ENCODE data around the gene GRB10.
"Not testable (repeated sequence)": the region's sequence is repeated elsewhere in the genome, so short reads cannot be mapped to it uniquely, and the experiment has no call there.

GRB10 gene

DNA sequence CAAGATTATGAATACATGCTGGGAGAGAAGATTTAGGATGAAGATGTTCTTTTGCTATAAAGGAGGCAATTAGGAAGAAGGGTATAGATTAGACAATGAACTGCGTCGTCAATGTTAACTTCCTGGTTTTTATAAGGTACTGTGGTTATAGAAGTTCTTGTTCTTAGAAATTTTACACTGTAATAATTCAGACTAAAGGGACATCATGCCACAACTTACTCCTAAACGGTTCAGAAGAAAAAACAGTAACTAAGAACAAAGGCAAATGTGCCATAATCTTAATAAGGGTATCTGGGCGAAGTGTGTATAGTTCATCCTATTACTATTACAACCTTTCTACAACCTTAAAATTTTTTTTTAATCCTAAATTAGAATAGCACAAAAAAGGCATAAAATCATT, 186.2 kb downstream of the GRB10 start:
- DNase-seq = no peak

- no peak for DNase-seq
These were observed 187.1 kb downstream of the GRB10 start for GRCh38 chr7:50595491-50596102.

DNA sequence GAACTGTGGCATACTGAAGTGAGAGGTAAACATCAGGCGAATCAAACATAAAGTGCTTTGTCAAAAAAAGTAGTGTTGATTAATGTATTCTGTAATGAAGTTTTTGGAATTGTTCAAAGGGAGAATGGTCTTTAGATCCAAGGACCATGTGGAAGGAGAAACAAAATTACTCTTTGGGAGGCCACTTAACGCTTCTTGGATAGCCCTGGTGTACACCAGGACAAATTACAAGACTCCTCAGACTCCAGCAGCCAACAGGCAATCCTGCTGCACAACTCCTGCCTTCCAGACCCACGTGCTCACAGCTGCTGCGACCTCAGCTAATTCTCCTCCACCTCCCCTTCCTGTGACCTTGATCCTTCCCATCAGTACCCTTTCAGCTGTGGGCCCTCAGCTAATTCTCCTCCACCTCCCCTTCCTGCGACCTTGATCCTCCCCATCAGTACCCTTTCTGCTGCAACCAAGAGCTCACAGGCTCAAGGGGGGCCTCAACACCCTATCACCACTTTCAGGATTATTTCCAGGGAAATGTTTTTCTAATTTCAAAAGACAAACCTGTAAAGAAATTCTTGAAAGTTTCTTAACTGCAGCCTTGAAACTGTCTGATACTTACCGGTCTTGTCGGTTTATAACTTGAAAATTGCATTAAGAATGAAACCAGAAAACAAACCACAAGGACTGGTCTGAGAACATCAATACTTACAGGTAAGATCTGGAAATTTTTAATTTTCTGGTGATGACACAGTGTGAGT, 187.8 kb downstream of the GRB10 start:
- DNase-seq = no peak

GRCh38 chr7:50594136-50594535, 188.6 kb downstream of the GRB10 start:
- DNase-seq = no peak

DNA sequence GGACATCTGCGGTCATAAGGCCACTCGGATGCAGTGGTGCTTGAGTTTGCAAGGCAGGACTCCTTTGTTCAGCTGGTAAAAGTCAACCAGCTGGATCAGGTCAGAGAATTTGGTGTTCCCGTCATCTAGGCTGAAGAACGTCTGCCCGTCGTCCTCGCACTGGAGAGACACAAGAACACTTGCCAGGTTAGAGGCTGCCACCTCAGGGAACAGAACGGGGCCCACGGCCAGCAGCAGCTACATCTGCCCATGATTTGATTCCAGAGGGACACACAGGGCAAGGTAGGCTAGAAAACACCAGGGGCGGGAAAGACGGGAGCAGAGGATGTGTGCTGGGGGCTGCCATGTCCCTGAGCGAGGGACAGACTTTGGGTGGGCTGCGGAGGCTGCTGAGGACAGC, 189.8 kb downstream of the GRB10 start:
- no peak for DNase-seq

DNA sequence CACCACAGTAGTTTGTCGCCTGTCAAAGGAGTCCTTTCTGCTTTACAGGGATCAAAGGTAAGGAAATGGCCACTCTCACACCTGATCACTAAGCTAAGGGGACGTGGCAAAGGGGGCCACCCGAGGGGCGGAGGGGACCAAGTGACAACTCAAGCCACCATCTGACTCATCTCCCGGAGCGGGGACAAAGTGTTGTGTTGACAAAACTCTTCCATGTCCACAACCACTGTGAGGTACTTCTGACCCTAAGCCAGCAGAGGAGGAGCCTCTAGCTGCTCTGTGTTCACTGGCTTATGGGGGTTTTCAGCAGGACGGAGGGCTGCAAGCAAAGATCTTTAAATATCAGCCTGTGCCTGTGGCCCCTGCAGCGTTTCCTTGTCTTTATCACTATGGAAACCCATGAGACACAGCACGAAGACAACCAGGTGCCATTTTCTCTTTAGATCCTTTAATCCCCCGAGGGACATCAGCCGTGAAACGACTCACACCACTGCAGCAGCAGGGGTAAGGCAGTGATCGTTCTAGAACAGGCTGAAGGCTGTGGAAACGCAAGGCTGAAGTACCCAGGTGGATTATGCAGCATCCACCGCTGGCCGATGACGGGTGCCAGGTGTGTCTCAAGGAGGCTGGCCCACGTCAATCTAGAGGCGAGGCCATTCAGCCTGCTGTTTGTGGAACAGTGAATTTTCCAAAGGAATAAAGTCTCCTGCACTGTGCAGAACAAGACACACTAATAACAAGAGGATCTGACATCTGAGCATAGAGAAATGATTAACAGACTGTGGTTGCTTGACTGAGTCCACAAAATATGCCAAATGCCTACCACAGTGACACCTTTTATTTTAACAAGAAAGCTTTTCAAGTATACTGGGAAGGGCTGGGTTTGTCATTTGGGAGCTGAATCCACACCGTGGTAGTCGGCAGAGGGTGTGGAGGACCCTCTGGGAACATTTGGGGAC, 190.9 kb downstream of the GRB10 start:
- no peak for DNase-seq

DNA sequence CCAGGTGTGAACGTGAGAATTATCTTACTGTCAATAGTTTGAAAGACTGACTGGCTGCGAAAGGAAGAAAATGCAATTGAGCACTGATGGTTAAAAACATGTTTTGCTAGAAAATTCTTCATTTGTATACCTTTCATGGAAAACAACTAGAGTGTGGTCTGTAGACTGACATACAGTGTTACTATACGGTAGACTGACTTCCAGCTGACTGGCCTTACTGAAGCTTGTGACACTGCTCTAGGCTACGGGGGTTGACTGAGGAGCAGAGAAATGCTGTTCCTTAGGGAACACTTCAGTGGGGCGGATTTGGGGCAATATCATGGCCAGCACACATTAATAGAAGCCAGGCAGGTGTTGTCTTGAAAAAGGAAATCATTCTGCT, 191.6 kb downstream of the GRB10 start:
- no peak for DNase-seq

- DNase-seq = no peak
These were observed 192.2 kb downstream of the GRB10 start for GRCh38 chr7:50590535-50590934.

DNA sequence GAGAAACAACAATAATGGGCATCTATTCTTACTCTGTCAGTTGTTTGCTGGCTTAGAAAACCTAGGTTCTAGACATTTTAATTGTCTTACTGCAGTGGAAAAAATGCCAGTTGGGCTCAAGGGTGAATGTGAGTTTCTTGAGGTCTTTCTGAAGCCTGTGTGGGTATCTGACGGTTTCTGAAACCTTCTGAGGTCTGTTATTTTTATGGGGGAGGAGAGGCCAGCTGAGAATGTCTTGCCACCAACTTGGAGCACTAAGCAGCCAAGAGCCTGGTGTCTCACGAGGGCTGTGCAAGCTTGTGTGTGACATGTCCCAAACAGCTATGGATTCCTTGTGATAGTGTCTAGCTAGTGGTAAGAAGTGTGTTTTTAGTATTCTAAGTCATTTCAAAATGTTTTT, 193.3 kb downstream of the GRB10 start:
- no peak for DNase-seq

GRCh38 chr7:50588937-50589336, 193.8 kb downstream of the GRB10 start:
- DNase-seq = no peak

DNA sequence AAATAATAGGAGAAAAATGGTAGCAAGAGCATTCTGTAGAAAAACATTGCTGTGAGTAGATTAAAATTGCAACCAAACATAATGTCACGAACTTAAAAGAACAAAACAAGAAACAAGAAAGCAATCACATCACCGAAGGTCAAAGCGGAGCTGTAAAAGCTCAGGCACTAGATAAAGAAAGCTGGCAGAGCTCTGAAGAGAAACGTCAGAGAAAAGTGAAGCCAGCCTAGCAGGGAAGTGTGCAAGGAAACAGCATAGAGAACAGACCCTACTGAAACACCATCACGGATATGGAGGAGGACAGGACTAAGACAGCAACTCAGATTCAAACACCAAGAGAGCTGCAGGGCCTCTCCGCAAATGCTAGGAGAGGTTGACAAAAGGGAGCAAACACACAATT, 195.0 kb downstream of the GRB10 start:
- DNase-seq = no peak

GRCh38 chr7:50584793-50585408, 197.8 kb downstream of the GRB10 start:
- no peak for DNase-seq

DNA sequence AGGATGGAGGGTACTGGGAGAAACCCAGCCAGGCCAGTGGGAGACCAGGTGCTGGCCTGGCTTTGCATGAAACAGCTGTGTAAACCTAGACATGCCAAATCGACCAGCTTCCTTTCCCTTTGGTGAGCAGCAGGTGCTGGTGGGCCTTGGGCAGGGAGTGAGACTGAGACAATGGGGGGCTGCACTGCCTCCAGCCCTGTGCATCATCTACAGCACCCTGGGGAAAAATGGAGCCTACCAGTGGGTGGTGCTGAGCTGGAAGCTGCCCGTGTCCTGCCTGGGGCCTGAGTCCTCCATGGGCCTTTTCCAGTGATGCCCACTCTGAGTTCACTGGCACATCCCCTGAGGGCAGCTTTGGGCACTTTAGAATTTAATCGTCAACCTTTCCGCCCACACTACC, 198.3 kb downstream of the GRB10 start:
- no peak for DNase-seq

- DNase-seq = not testable (repeated sequence)
These were observed 199.4 kb downstream of the GRB10 start for GRCh38 chr7:50583295-50583694.

DNA sequence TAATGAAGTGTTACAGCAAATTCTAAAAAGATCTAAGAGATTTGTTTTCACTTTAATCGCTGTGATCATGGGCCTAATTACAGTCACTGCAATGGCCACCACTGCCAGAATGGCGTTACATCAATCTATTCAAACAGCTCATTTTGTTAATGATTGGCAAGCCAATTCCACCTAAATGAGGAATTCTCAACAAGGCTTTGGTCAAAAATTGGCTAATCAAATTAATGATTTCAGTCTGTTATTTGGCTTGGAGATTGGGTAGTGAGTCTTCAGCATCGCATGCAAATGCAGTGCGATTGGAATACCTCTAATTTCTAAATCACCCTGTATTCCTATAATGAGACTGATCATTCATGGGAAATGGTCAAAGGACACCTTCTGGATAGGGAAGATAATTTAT, 200.4 kb downstream of the GRB10 start:
- not testable (repeated sequence) for DNase-seq

GRCh38 chr7:50580666-50581065, 202.0 kb downstream of the GRB10 start:
- DNase-seq = not testable (repeated sequence)

GRCh38 chr7:50580057-50580456, 202.6 kb downstream of the GRB10 start:
- no peak for DNase-seq

DNA sequence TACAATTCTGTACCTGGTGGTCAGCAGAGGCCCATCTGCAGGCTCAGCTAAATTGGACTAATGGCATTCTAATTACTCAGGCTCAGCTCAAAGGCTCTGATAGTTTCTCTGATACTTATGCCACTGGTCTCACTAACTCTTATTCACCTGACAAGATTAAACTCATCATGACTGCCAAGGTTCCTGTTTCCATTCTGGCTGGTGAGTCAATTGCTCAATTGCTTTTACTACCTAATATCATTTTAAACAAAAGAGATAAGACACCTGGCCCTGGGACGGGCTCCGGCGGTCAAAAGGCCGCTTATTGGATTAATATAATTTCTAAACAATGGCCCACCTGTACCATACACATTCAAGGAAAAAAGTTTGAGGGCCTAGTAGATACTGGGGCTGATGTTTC, 204.6 kb downstream of the GRB10 start:
- DNase-seq = not testable (repeated sequence)

- DNase-seq = no peak
These were observed 205.1 kb downstream of the GRB10 start for GRCh38 chr7:50577569-50577968.

DNA sequence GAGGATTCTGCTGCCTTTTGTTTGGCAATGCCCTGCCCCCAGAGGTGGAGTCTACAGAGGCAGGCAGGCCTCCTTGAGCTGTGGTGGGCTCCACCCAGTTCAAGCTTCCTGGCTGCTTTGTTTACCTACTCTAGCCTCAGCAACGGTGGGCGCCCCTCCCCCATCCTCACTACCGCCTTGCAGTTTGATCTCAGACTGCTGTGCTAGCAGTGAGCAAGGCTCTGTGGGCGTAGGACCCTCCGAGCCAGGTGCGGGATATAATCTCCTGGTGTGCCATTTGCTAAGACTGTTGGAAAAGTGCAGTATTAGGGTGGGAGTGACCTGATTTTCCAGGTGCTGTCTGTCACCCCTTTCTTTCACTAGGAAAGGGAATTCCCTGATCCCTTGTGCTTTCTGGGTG, 206.3 kb downstream of the GRB10 start:
- not testable (repeated sequence) for DNase-seq

- no peak for DNase-seq
These were observed 214.9 kb downstream of the GRB10 start for GRCh38 chr7:50567715-50568261.

- DNase-seq = no peak
These were observed 216.7 kb downstream of the GRB10 start for GRCh38 chr7:50565977-50566376.

- DNase-seq = no peak
These were observed 217.2 kb downstream of the GRB10 start for GRCh38 chr7:50565559-50565916.
